HL-60 (cell line): ENCODE data around the gene CYP4F22.

Experiments
- GABPA ChIP-seq: IDR thresholded peaks from 2 replicates; pipeline ENCODE4 v1.6.1; 2012; ENCODE audit warnings: low read depth
- POLR2AphosphoS5 ChIP-seq: IDR thresholded peaks from 2 replicates; pipeline ENCODE4 v1.6.1; 2012; ENCODE audit warnings: low read depth
- SPI1 ChIP-seq: IDR thresholded peaks from 2 replicates; pipeline ENCODE4 v1.6.1; 2012; ENCODE audit warnings: low read depth, mild to moderate bottlenecking, borderline replicate concordance
- TF ChIP-seq, protein P1 (sequence below): IDR thresholded peaks from one replicate; pipeline ENCODE4 v1.5.1; 2011; ENCODE audit warnings: low read length, control low read depth, inconsistent platforms; ENCODE audit not compliant: insufficient read depth
- TF ChIP-seq, protein P2 (sequence below): IDR thresholded peaks from 2 replicates; pipeline ENCODE4 v1.6.1; 2012; ENCODE audit warnings: low read depth; ENCODE audit not compliant: insufficient replicate concordance

DNA sequence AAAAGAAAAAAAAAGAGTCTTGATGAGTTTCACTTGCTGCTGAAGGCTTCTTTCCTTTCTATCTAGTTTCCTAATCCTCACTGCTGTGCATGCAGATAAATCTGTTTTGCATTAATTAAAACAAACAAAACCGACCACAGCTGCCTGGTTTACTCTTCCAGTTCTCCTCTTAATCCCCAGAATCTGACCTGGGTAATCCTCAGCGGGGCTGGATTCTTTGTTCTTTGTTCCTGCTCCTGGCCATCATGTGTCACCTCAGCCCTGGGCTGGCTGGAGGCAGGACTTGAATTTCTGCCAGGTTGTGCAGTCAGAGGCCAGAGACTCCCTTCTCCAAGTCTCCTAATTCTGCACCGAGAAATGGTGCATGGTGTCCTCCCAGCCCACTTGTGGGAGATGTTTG is 54.5 kb downstream of the CYP4F22 start:
- TF ChIP-seq, protein P1, sequence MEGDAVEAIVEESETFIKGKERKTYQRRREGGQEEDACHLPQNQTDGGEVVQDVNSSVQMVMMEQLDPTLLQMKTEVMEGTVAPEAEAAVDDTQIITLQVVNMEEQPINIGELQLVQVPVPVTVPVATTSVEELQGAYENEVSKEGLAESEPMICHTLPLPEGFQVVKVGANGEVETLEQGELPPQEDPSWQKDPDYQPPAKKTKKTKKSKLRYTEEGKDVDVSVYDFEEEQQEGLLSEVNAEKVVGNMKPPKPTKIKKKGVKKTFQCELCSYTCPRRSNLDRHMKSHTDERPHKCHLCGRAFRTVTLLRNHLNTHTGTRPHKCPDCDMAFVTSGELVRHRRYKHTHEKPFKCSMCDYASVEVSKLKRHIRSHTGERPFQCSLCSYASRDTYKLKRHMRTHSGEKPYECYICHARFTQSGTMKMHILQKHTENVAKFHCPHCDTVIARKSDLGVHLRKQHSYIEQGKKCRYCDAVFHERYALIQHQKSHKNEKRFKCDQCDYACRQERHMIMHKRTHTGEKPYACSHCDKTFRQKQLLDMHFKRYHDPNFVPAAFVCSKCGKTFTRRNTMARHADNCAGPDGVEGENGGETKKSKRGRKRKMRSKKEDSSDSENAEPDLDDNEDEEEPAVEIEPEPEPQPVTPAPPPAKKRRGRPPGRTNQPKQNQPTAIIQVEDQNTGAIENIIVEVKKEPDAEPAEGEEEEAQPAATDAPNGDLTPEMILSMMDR: no peak
- TF ChIP-seq POLR2AphosphoS5 (no peak), GABPA (no peak), SPI1 (no peak)
- TF ChIP-seq, protein P2, sequence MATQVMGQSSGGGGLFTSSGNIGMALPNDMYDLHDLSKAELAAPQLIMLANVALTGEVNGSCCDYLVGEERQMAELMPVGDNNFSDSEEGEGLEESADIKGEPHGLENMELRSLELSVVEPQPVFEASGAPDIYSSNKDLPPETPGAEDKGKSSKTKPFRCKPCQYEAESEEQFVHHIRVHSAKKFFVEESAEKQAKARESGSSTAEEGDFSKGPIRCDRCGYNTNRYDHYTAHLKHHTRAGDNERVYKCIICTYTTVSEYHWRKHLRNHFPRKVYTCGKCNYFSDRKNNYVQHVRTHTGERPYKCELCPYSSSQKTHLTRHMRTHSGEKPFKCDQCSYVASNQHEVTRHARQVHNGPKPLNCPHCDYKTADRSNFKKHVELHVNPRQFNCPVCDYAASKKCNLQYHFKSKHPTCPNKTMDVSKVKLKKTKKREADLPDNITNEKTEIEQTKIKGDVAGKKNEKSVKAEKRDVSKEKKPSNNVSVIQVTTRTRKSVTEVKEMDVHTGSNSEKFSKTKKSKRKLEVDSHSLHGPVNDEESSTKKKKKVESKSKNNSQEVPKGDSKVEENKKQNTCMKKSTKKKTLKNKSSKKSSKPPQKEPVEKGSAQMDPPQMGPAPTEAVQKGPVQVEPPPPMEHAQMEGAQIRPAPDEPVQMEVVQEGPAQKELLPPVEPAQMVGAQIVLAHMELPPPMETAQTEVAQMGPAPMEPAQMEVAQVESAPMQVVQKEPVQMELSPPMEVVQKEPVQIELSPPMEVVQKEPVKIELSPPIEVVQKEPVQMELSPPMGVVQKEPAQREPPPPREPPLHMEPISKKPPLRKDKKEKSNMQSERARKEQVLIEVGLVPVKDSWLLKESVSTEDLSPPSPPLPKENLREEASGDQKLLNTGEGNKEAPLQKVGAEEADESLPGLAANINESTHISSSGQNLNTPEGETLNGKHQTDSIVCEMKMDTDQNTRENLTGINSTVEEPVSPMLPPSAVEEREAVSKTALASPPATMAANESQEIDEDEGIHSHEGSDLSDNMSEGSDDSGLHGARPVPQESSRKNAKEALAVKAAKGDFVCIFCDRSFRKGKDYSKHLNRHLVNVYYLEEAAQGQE: no peak
